Vagina (tissue), 2 donors: ENCODE data around the gene PLEKHG4B. TPM values are rescaled to one million over a fixed set of nuclear protein-coding genes. Genes with fewer than 3 reads are reported as not detected.
"Not testable (repeated sequence)": the region's sequence is repeated elsewhere in the genome, so short reads cannot be mapped to it uniquely, and the experiment has no call there.

Source experiments
- DNase-seq, 2 donors: peaks; one replicate each; pipeline ENCODE4 v3.0.0-alpha.2; 2017; ENCODE audit errors: extremely low spot score in 2 of 2
- H3K27ac ChIP-seq: fragments of 200-600 bp; sonication (generic); one replicate; pipeline ENCODE4 v1.5.1; 2019
- H3K27me3 ChIP-seq: fragments of 200-600 bp; sonication (generic); one replicate; pipeline ENCODE4 v1.5.1; 2019
- H3K36me3 ChIP-seq, 2 donors: fragments of 200-600 bp; sonication (generic); one replicate each; pipeline ENCODE4 v1.5.1; 2017 to 2019
- H3K4me1 ChIP-seq: fragments of 200-600 bp; sonication (generic); one replicate; pipeline ENCODE4 v1.5.1; 2019
- H3K4me3 ChIP-seq, 2 donors: fragments of 200-600 bp; sonication (generic); 1 replicate in 1 of 2; 2 replicates in 1 of 2; pipeline ENCODE4 v1.5.1; 2016 to 2019
- H3K9me3 ChIP-seq: fragments of 200-600 bp; sonication (generic); one replicate; pipeline ENCODE4 v1.5.1; 2019
- POLR2A ChIP-seq, 2 donors: fragments of 450-650 bp; IDR thresholded peaks; one replicate each; pipeline ENCODE4 v1.6.1; 2017; ENCODE audit warnings: antibody characterized with exemption in 2 of 2, mild to moderate bottlenecking in 2 of 2, moderate library complexity in 2 of 2
- POLR2AphosphoS5 ChIP-seq, 2 donors: sonication (generic); formaldehyde crosslinking; IDR thresholded peaks; one replicate each; pipeline ENCODE4 v1.9.0; 2017; ENCODE audit warnings: antibody characterized with exemption in 2 of 2, mild to moderate bottlenecking in 2 of 2, low read depth in 1 of 2; ENCODE audit not compliant: insufficient read depth in 1 of 2
- intact Hi-C: fragments of 100-400 bp; cut with DNase I; formaldehyde crosslinking; loops from one replicate; pipeline ENCODE4 v1.15.1; 2023
- total RNA-seq: library from RNA; depleted of rRNA; stranded (reverse); fragments of >200 nt; gene quantifications from one replicate; pipeline ENCODE4 v1.2.3, GENCODE V29; 2016
- TF ChIP-seq, protein P1 (sequence below), 3 experiments: fragments of 450-650 bp in 2 of 3; fragments of 200-600 bp in 1 of 3; sonication (generic) in 1 of 3; IDR thresholded peaks; one replicate each; pipeline ENCODE4 v1.5.1; 2017 to 2019; ENCODE audit warnings: antibody characterized with exemption in 3 of 3, mild to moderate bottlenecking in 2 of 3, moderate library complexity in 2 of 3

PLEKHG4B gene
- total RNA-seq, 1 donor from 2014 or later: 0.74 TPM

DNA sequence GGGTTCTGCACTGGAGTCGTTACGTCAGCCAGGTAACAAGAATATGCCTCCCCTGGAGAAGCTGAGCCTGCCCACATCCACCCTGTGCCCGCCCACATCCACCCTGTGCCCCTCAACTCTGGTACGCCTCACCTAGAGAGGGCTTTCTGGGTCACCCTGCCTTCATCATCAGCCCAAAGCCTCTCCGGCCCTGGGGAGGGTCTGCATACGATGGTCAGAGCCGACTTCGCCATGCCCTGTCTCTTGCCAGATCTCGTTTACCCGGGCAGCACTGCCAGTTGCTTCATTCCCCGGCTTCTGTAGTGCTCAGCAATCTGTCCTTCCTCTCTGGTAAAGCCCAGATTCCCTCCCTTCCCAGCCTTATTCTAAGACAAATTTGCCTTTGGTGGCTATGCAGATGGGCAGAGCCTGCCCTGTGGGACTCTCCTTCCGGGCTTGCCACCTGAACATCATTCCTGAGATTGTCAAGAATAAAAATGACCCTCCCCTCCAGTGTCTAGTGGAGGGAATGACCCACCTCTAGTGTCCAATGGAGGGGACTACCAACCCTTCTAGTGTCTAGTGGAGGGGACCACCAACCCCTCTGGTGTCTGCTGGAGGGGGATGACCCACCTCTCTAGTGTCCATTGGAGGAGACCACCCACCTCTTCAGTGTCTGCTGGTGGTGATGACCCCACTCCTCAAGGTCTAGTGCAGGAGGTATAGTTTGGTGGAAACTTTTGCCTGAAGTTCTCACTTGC is 3.4 kb downstream of the PLEKHG4B start:
- no peaks in the 10 kb centered on the region for H3K4me1 ChIP-seq
- TF ChIP-seq POLR2AphosphoS5 (IDR thresholded peaks at IDR 0.05; ENCODE audit: insufficient read depth in 1 of 2, low read depth in 1 of 2): no peak
- TF ChIP-seq, protein P1, sequence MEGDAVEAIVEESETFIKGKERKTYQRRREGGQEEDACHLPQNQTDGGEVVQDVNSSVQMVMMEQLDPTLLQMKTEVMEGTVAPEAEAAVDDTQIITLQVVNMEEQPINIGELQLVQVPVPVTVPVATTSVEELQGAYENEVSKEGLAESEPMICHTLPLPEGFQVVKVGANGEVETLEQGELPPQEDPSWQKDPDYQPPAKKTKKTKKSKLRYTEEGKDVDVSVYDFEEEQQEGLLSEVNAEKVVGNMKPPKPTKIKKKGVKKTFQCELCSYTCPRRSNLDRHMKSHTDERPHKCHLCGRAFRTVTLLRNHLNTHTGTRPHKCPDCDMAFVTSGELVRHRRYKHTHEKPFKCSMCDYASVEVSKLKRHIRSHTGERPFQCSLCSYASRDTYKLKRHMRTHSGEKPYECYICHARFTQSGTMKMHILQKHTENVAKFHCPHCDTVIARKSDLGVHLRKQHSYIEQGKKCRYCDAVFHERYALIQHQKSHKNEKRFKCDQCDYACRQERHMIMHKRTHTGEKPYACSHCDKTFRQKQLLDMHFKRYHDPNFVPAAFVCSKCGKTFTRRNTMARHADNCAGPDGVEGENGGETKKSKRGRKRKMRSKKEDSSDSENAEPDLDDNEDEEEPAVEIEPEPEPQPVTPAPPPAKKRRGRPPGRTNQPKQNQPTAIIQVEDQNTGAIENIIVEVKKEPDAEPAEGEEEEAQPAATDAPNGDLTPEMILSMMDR (IDR thresholded peaks at IDR 0.05): no peak
- TF ChIP-seq POLR2A (IDR thresholded peaks at IDR 0.05): no peak
- no peaks in the 10 kb centered on the region for H3K9me3 ChIP-seq
- H3K4me3 ChIP-seq: no peak overlapping the region
- no peaks in the 10 kb centered on the region for H3K36me3 ChIP-seq
- H3K27ac ChIP-seq: no peak overlapping the region
- DNase-seq: peak in 1 of 2 donors; percentile 82
- H3K27me3 ChIP-seq: no peaks in the 10 kb centered on the region
- intact Hi-C loops: no loop called here

DNA sequence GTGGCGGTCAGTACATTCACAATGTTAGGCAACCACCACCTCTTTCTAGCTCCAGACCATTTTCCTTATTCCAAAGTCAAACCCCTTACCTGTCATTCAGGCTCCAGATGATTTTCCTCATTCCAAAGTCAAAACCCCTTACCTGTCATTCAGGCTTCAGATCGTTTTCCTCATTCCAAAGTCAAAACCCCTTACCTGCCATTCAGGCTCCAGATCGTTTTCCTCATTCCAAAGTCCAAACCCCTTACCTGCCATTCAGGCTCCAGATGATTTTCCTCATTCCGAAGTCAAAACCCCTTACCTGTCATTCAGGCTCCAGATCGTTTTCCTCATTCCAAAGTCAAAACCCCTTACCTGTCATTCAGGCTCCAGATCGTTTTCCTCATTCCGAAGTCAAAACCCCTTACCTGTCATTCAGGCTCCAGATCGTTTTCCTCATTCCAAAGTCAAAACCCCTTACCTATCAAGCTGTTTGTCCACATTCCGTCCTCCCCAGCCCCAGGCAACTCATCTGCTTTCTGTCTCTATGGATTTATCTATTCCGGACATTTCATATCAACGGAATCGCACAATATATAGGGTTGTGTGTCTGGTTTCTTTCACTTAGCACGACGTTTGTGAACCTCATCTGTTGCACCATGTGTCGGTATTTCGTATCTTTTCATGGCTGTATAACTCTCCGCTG is 5.2 kb downstream of the PLEKHG4B start:
- Histone ChIP-seq H3K4me3 (no peak overlapping the region), H3K9me3 (no peaks in the 10 kb centered on the region), H3K4me1 (no peaks in the 10 kb centered on the region), H3K27me3 (no peaks in the 10 kb centered on the region), H3K27ac (no peak overlapping the region), H3K36me3 (no peaks in the 10 kb centered on the region)
- peak in 1 of 2 donors; percentile 31 for DNase-seq
- intact Hi-C loops: no loop called here
- TF ChIP-seq POLR2A (IDR thresholded peaks at IDR 0.05) (no peak), POLR2AphosphoS5 (IDR thresholded peaks at IDR 0.05; ENCODE audit: insufficient read depth in 1 of 2, low read depth in 1 of 2) (no peak)
- TF ChIP-seq, protein P1 (IDR thresholded peaks at IDR 0.05): no peak

DNA sequence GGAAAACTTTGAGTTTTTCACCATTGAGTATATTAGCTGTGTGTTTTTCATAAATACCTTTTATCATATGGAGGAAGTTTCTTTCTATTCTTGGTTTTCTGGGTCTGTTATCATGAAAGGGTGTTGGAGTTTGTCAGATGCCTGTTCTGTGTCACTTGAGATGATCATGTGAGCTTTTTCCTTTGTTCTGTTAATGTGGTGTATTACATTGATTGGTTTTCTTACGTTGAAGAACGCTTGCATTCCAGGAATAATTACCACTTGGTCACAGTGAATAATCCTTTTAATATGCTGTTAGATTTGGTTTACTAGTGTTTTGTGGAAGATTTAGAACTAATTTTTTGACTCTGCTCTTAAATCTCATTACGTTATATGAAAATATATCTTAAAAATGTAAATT is 7.8 kb downstream of the PLEKHG4B start:
- no peak overlapping the region for H3K4me3 ChIP-seq
- H3K9me3 ChIP-seq: no peaks in the 10 kb centered on the region
- TF ChIP-seq POLR2AphosphoS5 (IDR thresholded peaks at IDR 0.05; ENCODE audit: insufficient read depth in 1 of 2, low read depth in 1 of 2) (no peak), POLR2A (IDR thresholded peaks at IDR 0.05) (no peak)
- TF ChIP-seq, protein P1 (IDR thresholded peaks at IDR 0.05): no peak
- no peaks in the 10 kb centered on the region for H3K4me1 ChIP-seq
- intact Hi-C loops: no loop called here
- no peaks in the 10 kb centered on the region for H3K36me3 ChIP-seq
- no peak for DNase-seq
- no peak overlapping the region for H3K27ac ChIP-seq
- H3K27me3 ChIP-seq: no peaks in the 10 kb centered on the region

DNA sequence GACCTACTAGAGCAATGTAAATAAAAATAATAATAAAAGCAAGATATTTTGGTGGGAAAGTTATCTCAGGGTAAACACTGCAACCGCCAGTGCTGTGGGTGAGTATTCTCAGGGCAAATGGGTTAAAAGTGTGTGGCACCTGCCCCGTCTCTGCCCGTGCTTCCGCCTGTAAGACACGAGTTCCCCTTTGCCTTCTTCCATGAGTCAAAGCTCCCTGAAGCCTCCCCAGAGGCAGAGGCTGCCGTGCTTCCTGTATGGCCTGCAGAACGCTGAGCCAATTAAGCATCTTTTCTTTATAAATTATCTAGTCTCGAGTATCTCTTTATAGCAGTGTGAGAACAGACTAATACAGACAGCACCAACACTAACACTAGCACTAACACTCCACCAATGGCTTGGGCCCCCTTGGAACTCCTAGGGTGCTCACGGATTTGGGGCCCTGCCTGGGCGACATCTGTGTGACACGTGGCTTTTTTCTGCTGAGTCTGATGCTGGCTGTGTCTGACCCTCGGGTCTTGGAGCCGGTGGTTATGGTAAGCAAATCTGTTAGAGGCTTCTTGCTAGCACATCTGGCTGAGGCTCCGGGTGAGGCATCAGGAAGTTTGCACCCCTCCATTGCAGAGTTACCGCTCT is 10.6 kb downstream of the PLEKHG4B start:
- H3K9me3 ChIP-seq: no peaks in the 10 kb centered on the region
- H3K36me3 ChIP-seq: no peaks in the 10 kb centered on the region
- no peak for TF ChIP-seq POLR2A (IDR thresholded peaks at IDR 0.05)
- TF ChIP-seq, protein P1 (IDR thresholded peaks at IDR 0.05): no peak
- no peak for TF ChIP-seq POLR2AphosphoS5 (IDR thresholded peaks at IDR 0.05; ENCODE audit: insufficient read depth in 1 of 2, low read depth in 1 of 2)
- no peak for DNase-seq
- H3K27me3 ChIP-seq: no peaks in the 10 kb centered on the region
- H3K4me1 ChIP-seq: no peaks in the 10 kb centered on the region
- no peak overlapping the region for H3K27ac ChIP-seq
- intact Hi-C loops: no loop called here
- no peak overlapping the region for H3K4me3 ChIP-seq

DNA sequence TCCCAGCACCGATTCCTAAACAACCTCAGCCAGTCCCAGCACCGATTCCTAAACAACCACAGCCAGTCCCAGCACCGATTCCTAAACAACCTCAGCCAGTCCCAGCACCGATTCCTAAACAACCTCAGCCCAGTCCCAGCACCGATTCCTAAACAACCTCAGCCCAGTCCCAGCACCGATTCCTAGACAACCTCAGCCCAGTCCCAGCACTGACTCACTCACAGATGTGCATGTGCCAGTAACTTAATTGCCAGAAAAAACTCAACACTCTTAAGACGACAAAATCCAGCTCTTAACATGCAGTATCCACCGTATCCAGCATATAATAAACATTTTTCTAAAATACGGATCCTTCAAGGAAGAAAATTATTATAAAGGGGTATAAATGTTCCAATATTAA is 12.1 kb downstream of the PLEKHG4B start:
- H3K9me3 ChIP-seq, H3K4me3 ChIP-seq, H3K4me1 ChIP-seq, H3K27ac ChIP-seq, DNase-seq, H3K36me3 ChIP-seq, H3K27me3 ChIP-seq, intact Hi-C loops: not testable (repeated sequence)
